Measurements from ENCODE around the gene KIAA1958.

- TF ChIP-seq, protein P1, sequence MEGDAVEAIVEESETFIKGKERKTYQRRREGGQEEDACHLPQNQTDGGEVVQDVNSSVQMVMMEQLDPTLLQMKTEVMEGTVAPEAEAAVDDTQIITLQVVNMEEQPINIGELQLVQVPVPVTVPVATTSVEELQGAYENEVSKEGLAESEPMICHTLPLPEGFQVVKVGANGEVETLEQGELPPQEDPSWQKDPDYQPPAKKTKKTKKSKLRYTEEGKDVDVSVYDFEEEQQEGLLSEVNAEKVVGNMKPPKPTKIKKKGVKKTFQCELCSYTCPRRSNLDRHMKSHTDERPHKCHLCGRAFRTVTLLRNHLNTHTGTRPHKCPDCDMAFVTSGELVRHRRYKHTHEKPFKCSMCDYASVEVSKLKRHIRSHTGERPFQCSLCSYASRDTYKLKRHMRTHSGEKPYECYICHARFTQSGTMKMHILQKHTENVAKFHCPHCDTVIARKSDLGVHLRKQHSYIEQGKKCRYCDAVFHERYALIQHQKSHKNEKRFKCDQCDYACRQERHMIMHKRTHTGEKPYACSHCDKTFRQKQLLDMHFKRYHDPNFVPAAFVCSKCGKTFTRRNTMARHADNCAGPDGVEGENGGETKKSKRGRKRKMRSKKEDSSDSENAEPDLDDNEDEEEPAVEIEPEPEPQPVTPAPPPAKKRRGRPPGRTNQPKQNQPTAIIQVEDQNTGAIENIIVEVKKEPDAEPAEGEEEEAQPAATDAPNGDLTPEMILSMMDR (IDR thresholded peaks at IDR 0.05): no peak
- TF ChIP-seq POLR2A (IDR thresholded peaks at IDR 0.05): no peak
Observed at GRCh38 chr9:112664531-112664930, 177.9 kb downstream of the KIAA1958 start.
